HCT116 (cell line): Measurements from ENCODE around the gene MORN4. TPM values are rescaled to one million over a fixed set of nuclear protein-coding genes. Genes with fewer than 3 reads are reported as not detected.

ENCODE experiments used
- ATAC-seq: fragments of 200-7000 bp; cut with Tn5 transposase; 2 replicates; pipeline ENCODE4 v1.9.1; 2020; ENCODE audit warnings: mild to moderate bottlenecking, moderate library complexity
- BruUV-seq: library from RNA; stranded (reverse); fragments of 400-500 nt; replicated peaks from 2 replicates; lab custom pipeline; 2021; lab: Mats Ljungman, UMichigan
- CTCF ChIA-PET: fragments of 300-600 bp; sonication (Branson Sonifier 250); formaldehyde crosslinking; loops from one replicate; lab custom pipeline; 2021; ENCODE audit warnings: antibody characterized with exemption; lab: Charles Lee
- POLR2A ChIA-PET: fragments of 300-600, 350-600 bp; sonication (Branson Sonifier 250); formaldehyde crosslinking; loops from one replicate; lab custom pipeline; 2021; ENCODE audit warnings: antibody characterized with exemption; lab: Charles Lee
- RAD21 ChIA-PET, 2 experiments: fragments of 300-600 bp; sonication (Branson Sonifier 250); formaldehyde crosslinking; loops; one replicate each; lab custom pipeline; 2023; ENCODE audit warnings: low total read pairs in 2 of 2; ENCODE audit not compliant: uncharacterized antibody in 2 of 2, unreplicated experiment in 2 of 2, low non-redundant PET in 1 of 2; lab: Charles Lee
- DNase-seq: peaks from one replicate; pipeline ENCODE4 v3.0.0-alpha.2; 2010; ENCODE audit warnings: low read depth, low spot score
- H2AFZ ChIP-seq: fragments of 200-600 bp; shearing (Covaris generic), sonication (generic); 2 replicates; pipeline ENCODE4 v1.6.1; 2017; ENCODE audit warnings: low read depth, mixed run types, mixed read lengths, antibody characterized with exemption, low read length; ENCODE audit not compliant: poor library complexity, severe bottlenecking
- H3K27ac ChIP-seq: 2 replicates; pipeline ENCODE4 v1.5.1; 2012; ENCODE audit warnings: low read depth, low read length
- H3K27me3 ChIP-seq: fragments of 200-600 bp; sonication (generic); 2 replicates; pipeline ENCODE4 v1.6.1; 2016; ENCODE audit warnings: mixed run types, low read length, mixed read lengths; ENCODE audit not compliant: insufficient read depth
- H3K36me3 ChIP-seq, 2 experiments: fragments of 200-500 bp in 1 of 2; fragments of 200-600 bp in 1 of 2; sonication (Bioruptor generic) in 1 of 2; sonication (generic) in 1 of 2; 2 replicates each; pipeline versions ENCODE4 v1.5.1 to v1.6.1; 2014 to 2016; ENCODE audit warnings: low read length in 2 of 2, inconsistent platforms in 1 of 2, mixed read lengths in 1 of 2, mixed run types in 1 of 2; ENCODE audit not compliant: insufficient read depth in 2 of 2, control insufficient read depth in 1 of 2
- H3K4me1 ChIP-seq, 2 experiments: fragments of 200-600 bp in 1 of 2; sonication (generic) in 1 of 2; 2 replicates each; pipeline versions ENCODE4 v1.5.1 to v1.6.1; 2012 to 2017; ENCODE audit warnings: low read length in 2 of 2, inconsistent platforms in 1 of 2, mild to moderate bottlenecking in 1 of 2, mixed read lengths in 1 of 2, mixed run types in 1 of 2, moderate library complexity in 1 of 2; ENCODE audit not compliant: insufficient read depth in 2 of 2, control insufficient read depth in 1 of 2
- H3K4me2 ChIP-seq: fragments of 200-600 bp; sonication (generic); 2 replicates; pipeline ENCODE4 v1.6.1; 2017; ENCODE audit warnings: mixed run types, low read length, mixed read lengths
- H3K4me3 ChIP-seq, 2 experiments: fragments of 200-600 bp in 1 of 2; sonication (generic) in 1 of 2; replicated peaks in 1 of 2; 2 replicates each; pipeline ENCODE4 v1.5.1; 2011 to 2016; ENCODE audit warnings: low read length in 2 of 2, control low read depth in 1 of 2, low read depth in 1 of 2, mild to moderate bottlenecking in 1 of 2, mixed read lengths in 1 of 2, mixed run types in 1 of 2
- H3K79me2 ChIP-seq: fragments of 200-600 bp; sonication (generic); 2 replicates; pipeline ENCODE4 v1.6.1; 2017; ENCODE audit warnings: mild to moderate bottlenecking, mixed run types, low read length, moderate library complexity, mixed read lengths; ENCODE audit not compliant: insufficient read depth
- H3K9ac ChIP-seq: fragments of 200-600 bp; sonication (generic); 2 replicates; pipeline ENCODE4 v1.6.1; 2016; ENCODE audit warnings: low read length, mixed read lengths
- H3K9me2 ChIP-seq: fragments of 200-600 bp; sonication (generic), shearing (Covaris generic); 2 replicates; pipeline ENCODE4 v1.6.1; 2017; ENCODE audit warnings: mixed run types, mild to moderate bottlenecking, moderate library complexity; ENCODE audit not compliant: insufficient read depth
- H3K9me3 ChIP-seq, 2 experiments: fragments of 200-500 bp in 1 of 2; fragments of 200-600 bp in 1 of 2; sonication (Bioruptor generic) in 1 of 2; sonication (generic) in 1 of 2; 2 replicates each; pipeline ENCODE4 v1.6.1; 2014 to 2017; ENCODE audit warnings: low read length in 2 of 2, mixed read lengths in 2 of 2, inconsistent platforms in 1 of 2, low read depth in 1 of 2, mild to moderate bottlenecking in 1 of 2, mixed run types in 1 of 2, moderate library complexity in 1 of 2; ENCODE audit not compliant: control insufficient read depth in 1 of 2, insufficient read depth in 1 of 2
- H4K20me1 ChIP-seq: fragments of 200-600 bp; sonication (generic), shearing (Covaris generic); 2 replicates; pipeline ENCODE4 v1.6.1; 2017; ENCODE audit warnings: mixed run types, mild to moderate bottlenecking, moderate library complexity; ENCODE audit not compliant: insufficient read depth
- CEBPB ChIP-seq: IDR thresholded peaks from 2 replicates; pipeline ENCODE4 v1.6.1; 2012; ENCODE audit warnings: low read depth
- EZH2 ChIP-seq: fragments of 200-600 bp; sonication (generic); IDR thresholded peaks from 2 replicates; pipeline ENCODE4 v1.6.1; 2017; ENCODE audit warnings: antibody characterized with exemption, mixed run types
- EZH2phosphoT487 ChIP-seq: fragments of 200-600 bp; IDR thresholded peaks from 2 replicates; pipeline ENCODE4 v1.6.1; 2018; ENCODE audit warnings: antibody characterized with exemption, borderline replicate concordance
- JUND ChIP-seq: IDR thresholded peaks from 2 replicates; pipeline ENCODE4 v1.6.1; 2012
- POLR2A ChIP-seq: IDR thresholded peaks from 2 replicates; pipeline ENCODE4 v1.7.0; 2011; ENCODE audit warnings: borderline replicate concordance; ENCODE audit not compliant: insufficient read depth, insufficient read length; ENCODE audit errors: extremely low read depth
- SP1 ChIP-seq: IDR thresholded peaks from 2 replicates; pipeline ENCODE4 v1.6.1; 2012; ENCODE audit warnings: low read depth
- SRF ChIP-seq: IDR thresholded peaks from 2 replicates; pipeline ENCODE4 v1.6.1; 2012; ENCODE audit warnings: low read depth
- ZFX ChIP-seq: fragments of 450-650 bp; IDR thresholded peaks from 2 replicates; pipeline ENCODE4 v1.6.1; 2017
- intact Hi-C: fragments of 100-400 bp; cut with micrococcal nuclease; formaldehyde crosslinking; loops from 2 replicates; pipeline ENCODE4 v1.10.0; 2022
- total RNA-seq: library from RNA; stranded (reverse); gene quantifications from one replicate; pipeline ENCODE4 v1.2.1, GENCODE V29; 2021; ENCODE audit not compliant: unreplicated experiment
- TF ChIP-seq, protein P1 (sequence below): IDR thresholded peaks from 2 replicates; pipeline ENCODE4 v1.6.1; 2012; ENCODE audit warnings: low read depth
- TF ChIP-seq, protein P2 (sequence below), 3 experiments: fragments of 200-600 bp in 1 of 3; sonication (generic) in 1 of 3; IDR thresholded peaks in 2 of 3; conservative IDR thresholded peaks in 1 of 3; 2 replicates each; pipeline ENCODE4 v1.5.1; 2012 to 2017; ENCODE audit warnings: low read depth in 2 of 3, low read length in 2 of 3, antibody characterized with exemption in 1 of 3, borderline replicate concordance in 1 of 3, control low read depth in 1 of 3, mild to moderate bottlenecking in 1 of 3, mixed read lengths in 1 of 3, mixed run types in 1 of 3, moderate library complexity in 1 of 3; ENCODE audit not compliant: insufficient read depth in 1 of 3
- TF ChIP-seq, protein P3 (sequence below): IDR thresholded peaks from 2 replicates; pipeline ENCODE4 v1.6.1; 2011; ENCODE audit warnings: mild to moderate bottlenecking, low read length, moderate library complexity; ENCODE audit not compliant: insufficient replicate concordance; ENCODE audit errors: extremely low read depth

The MORN4 gene
- total RNA-seq, 1 experiment from 2014 or later: 8.0 TPM

DNA sequence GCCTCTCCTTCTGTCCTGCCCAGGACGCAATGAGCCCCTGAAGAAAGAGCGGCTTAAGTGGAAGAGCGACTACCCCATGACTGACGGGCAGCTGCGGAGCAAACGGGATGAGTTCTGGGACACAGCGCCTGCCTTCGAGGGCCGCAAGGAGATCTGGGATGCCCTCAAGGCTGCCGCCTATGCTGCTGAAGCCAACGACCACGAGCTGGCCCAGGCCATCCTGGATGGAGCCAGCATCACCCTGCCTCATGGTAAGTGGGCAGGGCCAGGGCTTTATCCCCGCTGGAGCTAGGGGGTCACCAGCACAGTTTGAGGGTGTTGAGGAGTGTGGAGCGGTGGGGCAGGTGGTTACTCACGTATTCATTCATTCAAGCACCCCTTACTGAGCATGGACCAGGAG, 65.4 kb downstream of the MORN4 start:
- no peak for TF ChIP-seq POLR2A
- TF ChIP-seq, protein P1, sequence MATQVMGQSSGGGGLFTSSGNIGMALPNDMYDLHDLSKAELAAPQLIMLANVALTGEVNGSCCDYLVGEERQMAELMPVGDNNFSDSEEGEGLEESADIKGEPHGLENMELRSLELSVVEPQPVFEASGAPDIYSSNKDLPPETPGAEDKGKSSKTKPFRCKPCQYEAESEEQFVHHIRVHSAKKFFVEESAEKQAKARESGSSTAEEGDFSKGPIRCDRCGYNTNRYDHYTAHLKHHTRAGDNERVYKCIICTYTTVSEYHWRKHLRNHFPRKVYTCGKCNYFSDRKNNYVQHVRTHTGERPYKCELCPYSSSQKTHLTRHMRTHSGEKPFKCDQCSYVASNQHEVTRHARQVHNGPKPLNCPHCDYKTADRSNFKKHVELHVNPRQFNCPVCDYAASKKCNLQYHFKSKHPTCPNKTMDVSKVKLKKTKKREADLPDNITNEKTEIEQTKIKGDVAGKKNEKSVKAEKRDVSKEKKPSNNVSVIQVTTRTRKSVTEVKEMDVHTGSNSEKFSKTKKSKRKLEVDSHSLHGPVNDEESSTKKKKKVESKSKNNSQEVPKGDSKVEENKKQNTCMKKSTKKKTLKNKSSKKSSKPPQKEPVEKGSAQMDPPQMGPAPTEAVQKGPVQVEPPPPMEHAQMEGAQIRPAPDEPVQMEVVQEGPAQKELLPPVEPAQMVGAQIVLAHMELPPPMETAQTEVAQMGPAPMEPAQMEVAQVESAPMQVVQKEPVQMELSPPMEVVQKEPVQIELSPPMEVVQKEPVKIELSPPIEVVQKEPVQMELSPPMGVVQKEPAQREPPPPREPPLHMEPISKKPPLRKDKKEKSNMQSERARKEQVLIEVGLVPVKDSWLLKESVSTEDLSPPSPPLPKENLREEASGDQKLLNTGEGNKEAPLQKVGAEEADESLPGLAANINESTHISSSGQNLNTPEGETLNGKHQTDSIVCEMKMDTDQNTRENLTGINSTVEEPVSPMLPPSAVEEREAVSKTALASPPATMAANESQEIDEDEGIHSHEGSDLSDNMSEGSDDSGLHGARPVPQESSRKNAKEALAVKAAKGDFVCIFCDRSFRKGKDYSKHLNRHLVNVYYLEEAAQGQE: no peak
- TF ChIP-seq SP1: no peak
- TF ChIP-seq JUND: no peak
- no peak for TF ChIP-seq EZH2
- TF ChIP-seq EZH2phosphoT487: no peak
- TF ChIP-seq SRF: no peak
- TF ChIP-seq, protein P2, sequence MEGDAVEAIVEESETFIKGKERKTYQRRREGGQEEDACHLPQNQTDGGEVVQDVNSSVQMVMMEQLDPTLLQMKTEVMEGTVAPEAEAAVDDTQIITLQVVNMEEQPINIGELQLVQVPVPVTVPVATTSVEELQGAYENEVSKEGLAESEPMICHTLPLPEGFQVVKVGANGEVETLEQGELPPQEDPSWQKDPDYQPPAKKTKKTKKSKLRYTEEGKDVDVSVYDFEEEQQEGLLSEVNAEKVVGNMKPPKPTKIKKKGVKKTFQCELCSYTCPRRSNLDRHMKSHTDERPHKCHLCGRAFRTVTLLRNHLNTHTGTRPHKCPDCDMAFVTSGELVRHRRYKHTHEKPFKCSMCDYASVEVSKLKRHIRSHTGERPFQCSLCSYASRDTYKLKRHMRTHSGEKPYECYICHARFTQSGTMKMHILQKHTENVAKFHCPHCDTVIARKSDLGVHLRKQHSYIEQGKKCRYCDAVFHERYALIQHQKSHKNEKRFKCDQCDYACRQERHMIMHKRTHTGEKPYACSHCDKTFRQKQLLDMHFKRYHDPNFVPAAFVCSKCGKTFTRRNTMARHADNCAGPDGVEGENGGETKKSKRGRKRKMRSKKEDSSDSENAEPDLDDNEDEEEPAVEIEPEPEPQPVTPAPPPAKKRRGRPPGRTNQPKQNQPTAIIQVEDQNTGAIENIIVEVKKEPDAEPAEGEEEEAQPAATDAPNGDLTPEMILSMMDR (IDR thresholded peaks at IDR 0.05 in 2 of 3, conservative IDR thresholded peaks at IDR 0.05 in 1 of 3; ENCODE audit: borderline replicate concordance in 1 of 3, insufficient read depth in 1 of 3, low read depth in 2 of 3, low read length in 2 of 3): no peak
- TF ChIP-seq CEBPB: no peak
- no peak for TF ChIP-seq ZFX
- TF ChIP-seq, protein P3, sequence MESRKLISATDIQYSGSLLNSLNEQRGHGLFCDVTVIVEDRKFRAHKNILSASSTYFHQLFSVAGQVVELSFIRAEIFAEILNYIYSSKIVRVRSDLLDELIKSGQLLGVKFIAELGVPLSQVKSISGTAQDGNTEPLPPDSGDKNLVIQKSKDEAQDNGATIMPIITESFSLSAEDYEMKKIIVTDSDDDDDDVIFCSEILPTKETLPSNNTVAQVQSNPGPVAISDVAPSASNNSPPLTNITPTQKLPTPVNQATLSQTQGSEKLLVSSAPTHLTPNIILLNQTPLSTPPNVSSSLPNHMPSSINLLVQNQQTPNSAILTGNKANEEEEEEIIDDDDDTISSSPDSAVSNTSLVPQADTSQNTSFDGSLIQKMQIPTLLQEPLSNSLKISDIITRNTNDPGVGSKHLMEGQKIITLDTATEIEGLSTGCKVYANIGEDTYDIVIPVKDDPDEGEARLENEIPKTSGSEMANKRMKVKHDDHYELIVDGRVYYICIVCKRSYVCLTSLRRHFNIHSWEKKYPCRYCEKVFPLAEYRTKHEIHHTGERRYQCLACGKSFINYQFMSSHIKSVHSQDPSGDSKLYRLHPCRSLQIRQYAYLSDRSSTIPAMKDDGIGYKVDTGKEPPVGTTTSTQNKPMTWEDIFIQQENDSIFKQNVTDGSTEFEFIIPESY: no peak
- H3K27me3 ChIP-seq: no peaks in the 10 kb centered on the region
- DNase-seq (no peak), ATAC-seq (no peak)
- H3K27ac ChIP-seq: no peak overlapping the region
- POLR2A ChIA-PET: no interaction called here
- H3K79me2 ChIP-seq: no peaks in the 10 kb centered on the region
- no peak overlapping the region for H3K9ac ChIP-seq
- no peaks in the 10 kb centered on the region for H3K9me2 ChIP-seq
- no peaks in the 10 kb centered on the region for H4K20me1 ChIP-seq
- intact Hi-C loops: no loop called here
- H3K9me3 ChIP-seq: peaks cover 0 to 6% of the 10 kb centered on the region in 2 experiments; a peak in 1 of 4 replicates
- H3K4me2 ChIP-seq: no peak overlapping the region
- BruUV-seq: no TSS peak
- no peak overlapping the region for H2AFZ ChIP-seq
- RAD21 ChIA-PET: no interaction called here
- no peaks in the 10 kb centered on the region for H3K36me3 ChIP-seq
- H3K4me3 ChIP-seq: no peak overlapping the region
- CTCF ChIA-PET: no interaction called here
- peaks cover 24 to 26% of the 10 kb centered on the region in 2 experiments for H3K4me1 ChIP-seq
